ENCODE results near the gene ADD3. TPM values are rescaled to one million over a fixed set of nuclear protein-coding genes. Genes with fewer than 3 reads are reported as not detected.

The ADD3 gene
- total RNA-seq, 1 experiment from 2014 or later, result 59.9 TPM

- no peak overlapping the region for H4K5ac ChIP-seq (ENCODE audit: insufficient read length, low read depth, low read length)
- H3K27ac ChIP-seq (ENCODE audit: insufficient read length, low read depth, low read length), result no peak overlapping the region
- H4K20me1 ChIP-seq (ENCODE audit: control insufficient read depth, insufficient read depth, insufficient read length), result no peaks in the 10 kb centered on the region
These were observed 144.2 kb downstream of the ADD3 start for GRCh38 chr10:110151971-110152370.

More at GRCh38 chr10:110151971-110152370, 144.2 kb downstream of the ADD3 start:
- Histone ChIP-seq H3K9me3 (ENCODE audit: control insufficient read depth, low read depth, low read length) (no peaks in the 10 kb centered on the region), H2BK5ac (ENCODE audit: insufficient read length, low read length) (no peak overlapping the region), H3K23me2 (ENCODE audit: insufficient read length, low read depth, low read length, poor library complexity, severe bottlenecking) (no peaks in the 10 kb centered on the region), H3K14ac (ENCODE audit: insufficient read depth, low read length) (no peak overlapping the region; the same call in 1 of the 2 replicates), H3K18ac (ENCODE audit: insufficient read length, low read depth, low read length) (no peak overlapping the region), H3K56ac (ENCODE audit: insufficient read length, low read depth, low read length) (no peak overlapping the region), H3K4me2 (ENCODE audit: insufficient read depth, insufficient read length, low read length) (no peak overlapping the region), H4K8ac (replicated peaks; ENCODE audit: insufficient read length, low read depth, low read length) (no peak overlapping the region), H3K79me2 (ENCODE audit: insufficient read depth, low read length) (no peaks in the 10 kb centered on the region), H2BK15ac (ENCODE audit: low read depth, low read length) (no peak overlapping the region), H2BK120ac (ENCODE audit: low read depth, low read length, poor library complexity, severe bottlenecking) (no peak overlapping the region), H2BK20ac (ENCODE audit: low read depth, low read length, poor library complexity, severe bottlenecking) (no peak overlapping the region), H2AFZ (ENCODE audit: low read length) (no peak overlapping the region), H3K9ac (ENCODE audit: extremely low read depth, insufficient read length, low read length) (no peak overlapping the region), H3K4ac (ENCODE audit: low read depth, low read length) (no peak overlapping the region), H2AK5ac (ENCODE audit: insufficient read length, low read length) (no peak overlapping the region), H3K79me1 (ENCODE audit: insufficient read depth, low read depth, low read length, poor library complexity, severe bottlenecking) (no peaks in the 10 kb centered on the region), H2BK12ac (ENCODE audit: insufficient read length, low read depth, low read length) (no peak overlapping the region), H4K91ac (ENCODE audit: insufficient read length, low read depth, low read length) (no peak overlapping the region), H3K27me3 (ENCODE audit: insufficient read depth, low read length) (no peaks in the 10 kb centered on the region; the same call in 1 of the 2 replicates), H3T11ph (ENCODE audit: low read length) (no peak overlapping the region), H3K4me1 (ENCODE audit: insufficient read depth, low read length) (no peaks in the 10 kb centered on the region; the same call in 1 of the 2 replicates), H3K23ac (ENCODE audit: insufficient read length, low read depth, low read length) (no peak overlapping the region)
- no peak for DNase-seq
- TF ChIP-seq CTCF (conservative IDR thresholded peaks at IDR 0.05), result no peak
- WGBS (ENCODE audit: extremely low coverage, insufficient read length, low lambda C conversion rate), result no CpG with 5 or more reads among the region's 6 CpGs
- Mint-ChIP-seq H3K4me1 (peaks cover 15 to 24% of the 10 kb centered on the region in 2 experiments), H3K9me3 (no peaks in the 10 kb centered on the region), H3K36me3 (ENCODE audit: insufficient read depth in 1 of 3, low read depth in 3 of 3) (no peaks in the 10 kb centered on the region; a peak in 1 of 7 replicates), H3K27ac (peak overlapping the region in 1 of 3 experiments; percentile 16; a peak in 1 of 7 replicates), H3K27me3 (ENCODE audit: low read depth) (peaks cover 96% of the 10 kb centered on the region), H3K4me3 (no peak overlapping the region)

Data from H9 (cell line).